Measurements from ENCODE around the gene GPRC5A.
"Not testable (repeated sequence)": the region's sequence is repeated elsewhere in the genome, so short reads cannot be mapped to it uniquely, and the experiment has no call there.

The GPRC5A gene

DNA sequence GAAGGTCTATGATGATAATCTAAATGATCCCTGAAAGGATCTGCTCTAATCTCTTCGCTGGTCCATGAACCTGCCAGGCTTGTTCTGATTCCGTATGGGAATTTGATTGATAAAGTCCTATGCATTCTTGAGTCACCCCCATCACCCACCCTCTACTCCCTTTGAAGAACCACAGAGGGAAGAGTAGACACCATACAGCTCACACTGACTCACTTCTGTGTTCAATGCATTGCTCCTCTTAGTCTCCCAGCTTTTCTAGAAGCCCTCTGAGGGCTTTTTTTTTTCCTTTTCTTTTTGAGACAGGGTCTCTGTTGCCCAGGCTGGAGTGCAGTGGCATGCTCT is 18.5 kb upstream of the GPRC5A start:
- no peak overlapping the region for H3K4me2 ChIP-seq (ENCODE audit: low read length)
- H3F3A ChIP-seq (ENCODE audit: insufficient read depth, low read length) = no peaks in the 10 kb centered on the region
- H3K79me2 ChIP-seq (ENCODE audit: insufficient read depth, low read length) = no peaks in the 10 kb centered on the region
- no peaks in the 10 kb centered on the region for H3K4me1 ChIP-seq (ENCODE audit: insufficient read depth, low read length, severe bottlenecking)
- no peaks in the 10 kb centered on the region for H3K36me3 ChIP-seq (ENCODE audit: insufficient read depth, low read length)
- H3K9me3 ChIP-seq (ENCODE audit: low read length) = no peaks in the 10 kb centered on the region
- no peak overlapping the region for H3K27ac ChIP-seq (ENCODE audit: low read depth, low read length, poor library complexity, severe bottlenecking)
- H2AFZ ChIP-seq (ENCODE audit: low read length) = no peak overlapping the region
- H3K27me3 ChIP-seq (ENCODE audit: insufficient read depth, low read length) = no peaks in the 10 kb centered on the region
- H3K9me2 ChIP-seq (ENCODE audit: low read depth, low read length) = no peaks in the 10 kb centered on the region
- no peaks in the 10 kb centered on the region for H4K20me1 ChIP-seq (ENCODE audit: insufficient read depth, low read length)
- H3K4me3 ChIP-seq (ENCODE audit: low read depth, low read length, poor library complexity, severe bottlenecking) = no peak overlapping the region
- TF ChIP-seq CTCF (IDR thresholded peaks at IDR 0.05; ENCODE audit: low read length) (no peak), EZH2 (IDR thresholded peaks at IDR 0.05; ENCODE audit: borderline replicate concordance, low read length) (no peak)
- no peak overlapping the region for H3K9ac ChIP-seq (ENCODE audit: low read length)

DNA sequence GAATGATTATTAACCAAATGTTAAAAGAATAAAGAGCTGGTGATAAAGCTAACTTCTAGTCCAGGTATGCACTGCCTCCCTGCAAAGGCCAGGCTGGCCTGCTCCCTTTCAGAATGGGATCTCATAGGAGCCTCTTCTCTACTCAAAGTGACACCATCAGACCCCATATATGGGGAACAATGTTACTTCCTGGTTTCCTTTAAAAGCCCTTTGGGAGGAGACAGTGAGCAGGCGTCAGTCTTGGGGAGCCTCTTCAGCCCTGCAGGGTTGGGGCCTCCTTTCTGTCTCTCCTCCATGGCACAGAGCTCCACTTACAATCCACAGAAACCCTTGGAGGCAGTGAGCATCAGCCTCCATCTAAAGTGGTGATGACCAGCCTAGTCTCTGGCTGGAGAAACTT is 17.3 kb upstream of the GPRC5A start:
- no peak overlapping the region for H3K4me2 ChIP-seq (ENCODE audit: low read length)
- no peaks in the 10 kb centered on the region for H3K79me2 ChIP-seq (ENCODE audit: insufficient read depth, low read length)

DNA sequence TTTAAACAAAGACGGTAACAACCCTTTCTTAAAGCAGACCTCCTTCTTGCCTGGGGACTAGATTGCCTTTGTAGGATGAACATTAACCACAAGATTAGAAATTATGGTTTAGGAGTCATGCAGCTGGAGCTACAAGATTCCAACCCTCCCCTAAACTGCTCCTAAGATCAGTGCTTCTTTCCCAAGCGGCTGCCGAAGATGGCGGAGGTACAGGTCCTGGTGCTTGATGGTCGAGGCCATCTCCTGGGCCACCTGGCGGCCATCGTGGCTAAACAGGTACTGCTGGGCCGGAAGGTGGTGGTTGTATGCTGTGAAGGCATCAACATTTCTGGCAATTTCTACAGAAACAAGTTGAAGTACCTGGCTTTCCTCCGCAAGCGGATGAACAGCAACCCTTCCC is 16.1 kb upstream of the GPRC5A start:
- not testable (repeated sequence) for H2AFZ ChIP-seq (ENCODE audit: low read length); H3K79me2 ChIP-seq (ENCODE audit: insufficient read depth, low read length); H3K9ac ChIP-seq (ENCODE audit: low read length); H3K4me1 ChIP-seq (ENCODE audit: insufficient read depth, low read length, severe bottlenecking); H3K4me2 ChIP-seq (ENCODE audit: low read length); H3K36me3 ChIP-seq (ENCODE audit: insufficient read depth, low read length); H3K9me3 ChIP-seq (ENCODE audit: low read length); H3K27me3 ChIP-seq (ENCODE audit: insufficient read depth, low read length); H3K27ac ChIP-seq (ENCODE audit: low read depth, low read length, poor library complexity, severe bottlenecking); H3K9me2 ChIP-seq (ENCODE audit: low read depth, low read length); H3K4me3 ChIP-seq (ENCODE audit: low read depth, low read length, poor library complexity, severe bottlenecking); H4K20me1 ChIP-seq (ENCODE audit: insufficient read depth, low read length); H3F3A ChIP-seq (ENCODE audit: insufficient read depth, low read length)

More for the DNA sequence above, 17.3 kb upstream of the GPRC5A start:
- TF ChIP-seq CTCF (IDR thresholded peaks at IDR 0.05; ENCODE audit: low read length) = no peak
- TF ChIP-seq EZH2 (IDR thresholded peaks at IDR 0.05; ENCODE audit: borderline replicate concordance, low read length) = no peak
- Histone ChIP-seq H2AFZ (ENCODE audit: low read length) (no peak overlapping the region), H3K4me1 (ENCODE audit: insufficient read depth, low read length, severe bottlenecking) (no peaks in the 10 kb centered on the region), H3K9ac (ENCODE audit: low read length) (no peak overlapping the region), H3K4me3 (ENCODE audit: low read depth, low read length, poor library complexity, severe bottlenecking) (no peak overlapping the region), H3K36me3 (ENCODE audit: insufficient read depth, low read length) (no peaks in the 10 kb centered on the region), H3K27ac (ENCODE audit: low read depth, low read length, poor library complexity, severe bottlenecking) (no peak overlapping the region), H3K9me2 (ENCODE audit: low read depth, low read length) (no peaks in the 10 kb centered on the region), H3F3A (ENCODE audit: insufficient read depth, low read length) (no peaks in the 10 kb centered on the region), H4K20me1 (ENCODE audit: insufficient read depth, low read length) (no peaks in the 10 kb centered on the region), H3K27me3 (ENCODE audit: insufficient read depth, low read length) (no peaks in the 10 kb centered on the region), H3K9me3 (ENCODE audit: low read length) (no peaks in the 10 kb centered on the region)

GRCh38 chr12:12877153-12877768 is 14.1 kb upstream of the GPRC5A start:
- no peak overlapping the region for H3K4me2 ChIP-seq (ENCODE audit: low read length)
- no peaks in the 10 kb centered on the region for H3K79me2 ChIP-seq (ENCODE audit: insufficient read depth, low read length)
- no peak overlapping the region for H3K27ac ChIP-seq (ENCODE audit: low read depth, low read length, poor library complexity, severe bottlenecking)
- H3K27me3 ChIP-seq (ENCODE audit: insufficient read depth, low read length) = no peaks in the 10 kb centered on the region
- no peaks in the 10 kb centered on the region for H3K36me3 ChIP-seq (ENCODE audit: insufficient read depth, low read length)
- TF ChIP-seq CTCF (IDR thresholded peaks at IDR 0.05; ENCODE audit: low read length) = no peak
- no peaks in the 10 kb centered on the region for H3K9me2 ChIP-seq (ENCODE audit: low read depth, low read length)
- H3K9me3 ChIP-seq (ENCODE audit: low read length) = no peaks in the 10 kb centered on the region
- no peaks in the 10 kb centered on the region for H3K4me1 ChIP-seq (ENCODE audit: insufficient read depth, low read length, severe bottlenecking)
- no peak overlapping the region for H3K4me3 ChIP-seq (ENCODE audit: low read depth, low read length, poor library complexity, severe bottlenecking)
- no peak overlapping the region for H2AFZ ChIP-seq (ENCODE audit: low read length)
- H3F3A ChIP-seq (ENCODE audit: insufficient read depth, low read length) = no peaks in the 10 kb centered on the region
- H4K20me1 ChIP-seq (ENCODE audit: insufficient read depth, low read length) = no peaks in the 10 kb centered on the region
- H3K9ac ChIP-seq (ENCODE audit: low read length) = no peak overlapping the region

Data from OCI-LY1 (cell line).